ENCODE measurements around the gene TMPRSS6.

DNA sequence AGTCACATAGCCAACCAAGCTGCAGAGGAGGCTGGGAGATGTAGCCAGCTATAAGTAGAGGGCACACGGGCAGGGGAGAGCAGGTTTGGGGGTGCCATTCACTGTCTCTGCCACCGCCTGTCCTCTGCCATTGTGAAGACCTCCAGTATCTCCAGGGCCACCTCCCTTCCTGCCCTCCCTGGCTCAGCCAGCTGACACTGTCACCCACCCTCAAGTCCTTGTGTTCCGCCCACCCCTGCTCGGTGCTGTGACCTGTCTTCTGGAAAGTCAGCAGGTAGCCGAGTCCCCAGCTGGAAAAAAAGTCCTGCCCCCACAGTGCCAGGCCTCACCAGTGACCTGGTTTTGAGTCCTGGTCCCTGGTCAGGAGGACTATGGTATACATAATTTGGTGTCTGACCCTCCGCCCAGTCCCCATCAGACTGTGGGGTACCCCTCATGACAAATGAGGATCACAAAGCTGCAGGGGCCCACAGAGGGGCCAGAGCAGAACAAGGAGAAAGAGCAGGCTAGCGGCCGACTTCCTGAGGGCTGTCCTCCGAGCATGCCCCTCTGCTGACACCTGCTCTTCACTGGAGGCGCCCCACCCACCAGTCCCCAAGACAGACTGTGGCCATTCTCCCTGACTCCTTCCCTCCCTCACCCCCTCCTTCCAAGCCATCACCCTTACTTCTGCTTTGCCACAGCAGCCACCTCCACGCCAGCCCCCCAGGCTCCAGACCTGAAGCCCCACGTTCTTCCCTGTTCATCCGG is 47.3 kb upstream of the TMPRSS6 start:
- TF ChIP-seq, protein P1, sequence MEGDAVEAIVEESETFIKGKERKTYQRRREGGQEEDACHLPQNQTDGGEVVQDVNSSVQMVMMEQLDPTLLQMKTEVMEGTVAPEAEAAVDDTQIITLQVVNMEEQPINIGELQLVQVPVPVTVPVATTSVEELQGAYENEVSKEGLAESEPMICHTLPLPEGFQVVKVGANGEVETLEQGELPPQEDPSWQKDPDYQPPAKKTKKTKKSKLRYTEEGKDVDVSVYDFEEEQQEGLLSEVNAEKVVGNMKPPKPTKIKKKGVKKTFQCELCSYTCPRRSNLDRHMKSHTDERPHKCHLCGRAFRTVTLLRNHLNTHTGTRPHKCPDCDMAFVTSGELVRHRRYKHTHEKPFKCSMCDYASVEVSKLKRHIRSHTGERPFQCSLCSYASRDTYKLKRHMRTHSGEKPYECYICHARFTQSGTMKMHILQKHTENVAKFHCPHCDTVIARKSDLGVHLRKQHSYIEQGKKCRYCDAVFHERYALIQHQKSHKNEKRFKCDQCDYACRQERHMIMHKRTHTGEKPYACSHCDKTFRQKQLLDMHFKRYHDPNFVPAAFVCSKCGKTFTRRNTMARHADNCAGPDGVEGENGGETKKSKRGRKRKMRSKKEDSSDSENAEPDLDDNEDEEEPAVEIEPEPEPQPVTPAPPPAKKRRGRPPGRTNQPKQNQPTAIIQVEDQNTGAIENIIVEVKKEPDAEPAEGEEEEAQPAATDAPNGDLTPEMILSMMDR (IDR thresholded peaks at IDR 0.05): no peak
- TF ChIP-seq POLR2A (IDR thresholded peaks at IDR 0.05): no peak
